Kidney (tissue), 11 donors: ENCODE data around the gene FAM25A. TPM values are rescaled to one million over a fixed set of nuclear protein-coding genes. Genes with fewer than 3 reads are reported as not detected.
"Not testable (repeated sequence)": the region's sequence is repeated elsewhere in the genome, so short reads cannot be mapped to it uniquely, and the experiment has no call there.

Experiments
- DNase-seq, 5 donors: peaks; one replicate each; pipeline ENCODE4 v3.0.0-alpha.2; 2013 to 2020
- FAIRE-seq: peaks from 2 replicates; lab custom pipeline; 2012; peaks lifted over from hg19 to GRCh38; lab: Jason Lieb, UNC
- H3K27ac ChIP-seq, 2 donors: one replicate each; pipeline ENCODE4 v1.7.0; 2013; ENCODE audit warnings: low read depth in 2 of 2, low read length in 2 of 2, inconsistent platforms in 1 of 2
- H3K27me3 ChIP-seq: one replicate; pipeline ENCODE4 v1.7.1; 2013; ENCODE audit warnings: low read length, inconsistent platforms; ENCODE audit not compliant: control insufficient read depth, insufficient read depth
- H3K36me3 ChIP-seq, 3 donors: one replicate each; pipeline versions ENCODE4 v1.7.0 to v1.7.1; 2013; ENCODE audit warnings: low read length in 3 of 3, control low read depth in 1 of 3, inconsistent platforms in 1 of 3; ENCODE audit not compliant: insufficient read depth in 3 of 3, control insufficient read depth in 2 of 3
- H3K4me1 ChIP-seq, 3 donors: one replicate each; pipeline versions ENCODE4 v1.7.0 to v1.7.1; 2013; ENCODE audit warnings: low read length in 3 of 3, inconsistent platforms in 1 of 3, low read depth in 1 of 3; ENCODE audit not compliant: control insufficient read depth in 2 of 3, insufficient read depth in 2 of 3
- H3K4me3 ChIP-seq, 3 donors: one replicate each; pipeline versions ENCODE4 v1.7.0 to v1.8.1; 2013; ENCODE audit warnings: low read length in 3 of 3, control low read depth in 1 of 3, inconsistent platforms in 1 of 3
- H3K9ac ChIP-seq, 3 donors: one replicate each; pipeline versions ENCODE4 v1.7.0 to v1.7.1; 2013; ENCODE audit warnings: low read length in 3 of 3, control low read depth in 1 of 3, inconsistent platforms in 1 of 3
- H3K9me3 ChIP-seq, 3 donors: one replicate each; pipeline versions ENCODE4 v1.7.0 to v1.7.1; 2013; ENCODE audit warnings: low read length in 3 of 3, control low read depth in 1 of 3, inconsistent platforms in 1 of 3; ENCODE audit not compliant: control insufficient read depth in 2 of 3, insufficient read depth in 1 of 3
- intact Hi-C: fragments of 100-400 bp; cut with DNase I; formaldehyde crosslinking; loops from one replicate; pipeline ENCODE4 v1.11.1; 2022
- polyA plus RNA-seq: library from polyadenylated mRNA; stranded (reverse); fragments of 350-450 nt; fragmentation: Illumina TruSeq; extraction: RNeasy Lipid Tissue Mini Kit (QIAGEN cat#74804); gene quantifications from one replicate; pipeline ENCODE4 v1.2.3, GENCODE V29; 2014; ENCODE audit warnings: low read depth, low replicate concordance; ENCODE audit not compliant: insufficient read depth
- total RNA-seq: library from RNA; stranded (reverse); fragmentation: NEBNext Ultra II Directional; extraction: Animal tissue kit (Norgen Biotek cat#: 25700); gene quantifications from one replicate; pipeline ENCODE4 v1.2.1, GENCODE V29; 2021
- donor health status: control.
- donor health status: control.
- donor health status: DM: yes; HTN: yes; CAD: no.
- donor health status: Normal renal cell carcinoma (clear cell type).

The FAM25A gene
- total and polyA plus RNA-seq, 2 donors from 2014 or later = not detected

DNA sequence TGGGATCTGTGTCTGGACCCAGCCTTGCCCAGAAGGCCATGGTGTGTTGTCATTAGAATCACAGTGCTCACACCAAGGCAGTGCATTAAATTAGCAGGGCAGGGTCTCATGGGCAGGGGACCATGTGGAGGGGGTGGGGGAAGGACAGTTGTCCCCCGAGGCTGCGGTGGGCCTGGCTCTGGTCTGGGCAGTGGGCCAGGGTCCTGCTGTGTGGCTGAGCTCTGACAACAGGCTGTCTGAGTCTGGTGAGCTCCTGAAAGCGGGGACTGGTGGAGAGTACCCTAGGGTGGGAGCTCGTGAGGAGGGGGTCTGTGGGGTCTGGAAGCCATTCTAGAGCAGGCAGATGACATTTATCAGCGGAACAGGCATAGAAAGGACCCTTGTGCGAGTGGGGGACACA is 2.0 kb upstream of the FAM25A start:
- H3K36me3 ChIP-seq, DNase-seq, H3K27ac ChIP-seq, H3K27me3 ChIP-seq, FAIRE-seq, H3K9ac ChIP-seq, intact Hi-C loops, H3K4me1 ChIP-seq, H3K9me3 ChIP-seq, H3K4me3 ChIP-seq: not testable (repeated sequence)

DNA sequence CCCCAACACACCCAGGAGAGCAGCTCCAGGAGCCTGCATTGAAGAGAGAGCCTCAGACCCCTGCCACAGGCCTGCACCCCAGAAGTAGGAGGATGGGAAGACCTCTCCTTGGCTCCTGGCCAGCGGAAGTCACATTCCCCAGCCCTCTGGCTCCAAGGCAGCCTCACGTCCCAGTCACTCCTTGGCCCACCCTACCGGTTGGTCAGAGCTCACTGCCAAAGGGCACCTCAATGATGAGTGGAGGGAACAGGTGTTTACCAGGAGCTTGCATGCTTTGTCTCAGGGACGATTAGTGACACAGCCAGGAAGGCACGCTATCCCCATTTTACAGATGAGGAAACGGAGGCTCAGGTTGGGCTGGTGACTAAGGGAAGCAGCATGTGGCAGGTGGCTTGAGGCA is 1.0 kb upstream of the FAM25A start:
- intact Hi-C loops, H3K27ac ChIP-seq, FAIRE-seq, H3K4me1 ChIP-seq, H3K4me3 ChIP-seq, H3K27me3 ChIP-seq, H3K9me3 ChIP-seq, DNase-seq, H3K9ac ChIP-seq, H3K36me3 ChIP-seq: not testable (repeated sequence)

DNA sequence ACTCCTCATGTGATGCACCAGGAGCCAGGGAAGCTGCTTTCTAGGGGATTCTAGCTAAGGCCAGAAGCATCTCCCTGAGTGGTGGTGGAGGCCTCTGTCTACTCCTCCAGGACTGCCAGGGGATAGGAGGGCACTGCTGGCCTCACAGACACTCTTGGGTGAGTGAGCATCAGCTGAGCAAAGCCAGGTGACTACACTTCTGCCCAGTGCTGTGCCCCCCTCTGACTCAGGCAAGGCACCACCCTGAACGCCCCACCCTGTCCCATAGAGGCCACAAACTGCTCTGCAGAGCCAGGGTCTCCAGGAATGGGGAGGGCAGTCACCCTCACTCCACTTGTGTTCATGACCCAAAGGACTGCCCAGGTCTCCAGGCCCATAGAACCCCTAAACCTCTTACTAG is 590 bp upstream of the FAM25A start:
- H3K4me3 ChIP-seq, H3K9me3 ChIP-seq, H3K9ac ChIP-seq, intact Hi-C loops, H3K36me3 ChIP-seq, DNase-seq, H3K4me1 ChIP-seq, FAIRE-seq, H3K27me3 ChIP-seq, H3K27ac ChIP-seq: not testable (repeated sequence)

DNA sequence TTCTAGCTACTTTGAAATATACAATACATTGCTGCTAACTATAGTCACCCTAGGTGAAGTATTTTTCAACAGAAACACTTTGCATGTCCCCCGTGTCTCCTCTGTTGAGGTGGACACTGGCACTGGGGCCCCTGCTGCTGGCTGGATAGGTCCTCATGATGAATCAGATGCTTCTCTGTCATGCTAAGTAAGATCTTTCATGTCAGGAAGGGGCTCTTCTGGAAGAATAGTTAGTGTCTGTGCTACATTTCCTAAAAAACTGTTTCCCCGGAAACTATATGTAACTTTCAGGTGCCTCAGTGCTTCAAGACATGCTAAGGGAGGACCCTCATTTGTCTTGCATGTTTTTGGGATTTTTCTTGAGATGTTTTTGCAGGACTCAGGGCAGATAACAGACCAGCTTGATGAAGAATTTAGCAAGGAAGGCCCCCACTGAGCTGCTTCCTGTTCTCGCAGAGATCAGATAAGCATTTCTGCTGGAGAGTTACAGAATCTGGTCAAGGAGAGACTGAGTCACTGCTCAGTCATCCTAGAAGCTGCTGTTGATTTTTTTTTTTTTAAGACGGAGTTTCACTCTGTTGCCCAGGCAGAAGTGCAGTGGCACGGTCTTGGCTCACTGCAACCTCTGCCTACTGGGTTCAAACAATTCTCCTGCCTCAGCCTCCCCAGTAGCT is 5.3 kb downstream of the FAM25A start:
- FAIRE-seq, intact Hi-C loops, H3K27me3 ChIP-seq, DNase-seq, H3K4me1 ChIP-seq, H3K9me3 ChIP-seq, H3K27ac ChIP-seq, H3K36me3 ChIP-seq, H3K9ac ChIP-seq, H3K4me3 ChIP-seq: not testable (repeated sequence)

DNA sequence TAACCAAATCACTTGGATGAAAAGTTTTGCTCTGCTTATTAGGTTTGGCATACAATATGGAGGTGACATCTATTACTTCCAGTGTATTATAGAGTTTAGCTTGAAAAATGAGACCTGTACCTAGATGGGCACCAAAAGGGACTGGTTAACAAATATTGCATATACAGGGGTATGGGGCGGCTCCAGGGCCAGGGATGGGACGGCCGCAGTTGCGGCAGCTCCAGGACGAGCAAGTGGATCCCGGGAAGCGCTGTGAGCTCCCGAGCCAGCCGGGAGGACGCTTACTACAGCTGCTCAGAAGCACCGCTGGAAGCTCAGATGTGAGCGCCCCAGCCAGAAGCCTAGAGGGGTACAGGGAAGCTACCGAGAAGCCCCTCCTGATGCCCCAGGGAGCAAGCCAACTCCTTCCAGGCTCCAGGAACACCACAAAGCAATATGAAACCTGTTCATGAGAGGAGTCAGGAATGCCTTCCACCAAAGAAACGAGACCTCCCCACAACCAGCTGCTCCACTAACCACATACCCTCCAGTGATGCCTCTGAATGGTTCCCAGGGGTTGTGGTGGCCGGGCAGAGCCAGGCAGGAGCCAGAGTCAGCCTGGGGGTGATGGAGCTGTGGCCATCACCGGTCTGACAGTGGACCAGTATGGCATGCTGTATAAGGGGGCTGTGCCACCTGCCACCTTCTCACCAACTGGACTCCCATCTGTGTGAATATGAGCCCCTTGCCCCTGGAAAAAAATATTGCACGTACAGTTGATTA is 6.8 kb downstream of the FAM25A start:
- FAIRE-seq, DNase-seq, H3K27ac ChIP-seq, H3K36me3 ChIP-seq, H3K9me3 ChIP-seq, H3K27me3 ChIP-seq, intact Hi-C loops, H3K4me3 ChIP-seq, H3K9ac ChIP-seq, H3K4me1 ChIP-seq: not testable (repeated sequence)

DNA sequence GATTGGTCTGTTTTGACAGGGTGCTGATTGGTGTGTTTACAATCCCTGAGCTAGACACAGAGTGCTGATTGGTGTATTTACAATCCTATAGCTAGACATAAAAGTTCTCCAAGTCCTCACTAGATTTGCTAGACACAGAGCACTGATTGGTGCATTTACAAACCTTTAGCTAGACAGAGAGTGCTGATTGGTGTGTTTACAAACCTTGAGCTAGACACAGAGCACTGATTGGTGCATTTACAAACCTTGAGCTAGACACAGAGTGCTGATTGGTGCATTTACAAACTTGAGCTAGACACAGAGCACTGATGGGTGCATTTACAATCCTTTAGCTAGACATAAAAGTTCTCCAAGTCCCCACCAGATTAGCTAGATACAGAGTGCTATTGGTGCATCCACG is 10.3 kb downstream of the FAM25A start:
- H3K27me3 ChIP-seq, FAIRE-seq, H3K4me1 ChIP-seq, DNase-seq, H3K9ac ChIP-seq, H3K4me3 ChIP-seq, H3K27ac ChIP-seq, intact Hi-C loops, H3K9me3 ChIP-seq, H3K36me3 ChIP-seq: not testable (repeated sequence)
